HepG2 (cell line): ENCODE data around the gene GPR89A. TPM values are rescaled to one million over a fixed set of nuclear protein-coding genes. Genes with fewer than 3 reads are reported as not detected.
"Not testable (repeated sequence)": the region's sequence is repeated elsewhere in the genome, so short reads cannot be mapped to it uniquely, and the experiment has no call there.

ENCODE experiments used
- ATAC-seq: fragments of 200-7000 bp; cut with Tn5 transposase; 3 replicates; pipeline ENCODE4 v1.9.1; 2020; ENCODE audit warnings: mild to moderate bottlenecking, moderate library complexity
- BruUV-seq: library from RNA; stranded (reverse); fragments of 400-500 nt; replicated peaks from 2 replicates; lab custom pipeline; 2021; lab: Mats Ljungman, UMichigan
- CTCF ChIA-PET: fragments of 300-600 bp; formaldehyde crosslinking; extraction: SDS; loops from one replicate; lab custom pipeline; 2021; ENCODE audit warnings: low total read pairs, inconsistent platforms, low intra/inter-chr PET ratio; lab: Yijun Ruan, JAX
- POLR2A ChIA-PET: fragments of 350-600 bp; sonication (Branson Sonifier 250); formaldehyde crosslinking; loops from one replicate; lab custom pipeline; 2020; ENCODE audit warnings: antibody characterized with exemption, inconsistent platforms; lab: Yijun Ruan, JAX
- DNase-seq: peaks from one replicate; pipeline ENCODE4 v3.0.0-alpha.2; 2015; ENCODE audit warnings: low spot score
- FAIRE-seq: peaks from 3 replicates; lab custom pipeline; 2011; peaks lifted over from hg19 to GRCh38; lab: Jason Lieb, UNC
- H2AFZ ChIP-seq: one replicate; pipeline ENCODE4 v1.6.1; 2011; ENCODE audit warnings: low read length, inconsistent platforms
- H3K27ac ChIP-seq: fragments of 300-600 bp; 3 replicates; pipeline ENCODE4 v1.8.0; 2011; ENCODE audit warnings: mixed run types, mild to moderate bottlenecking, mixed read lengths, low read length, inconsistent platforms; ENCODE audit not compliant: insufficient read depth; ENCODE audit errors: extremely low read length
- H3K27me3 ChIP-seq, 2 experiments: fragments of 200-600 bp in 1 of 2; 2 replicates in 1 of 2; 3 replicates in 1 of 2; pipeline versions ENCODE4 v1.6.0 to v1.8.0; 2011; ENCODE audit warnings: low read length in 2 of 2, mild to moderate bottlenecking in 2 of 2, moderate library complexity in 2 of 2, inconsistent platforms in 1 of 2; ENCODE audit not compliant: insufficient read depth in 2 of 2, control insufficient read depth in 1 of 2
- H3K36me3 ChIP-seq, 2 experiments: fragments of 200-600 bp in 1 of 2; replicated peaks in 1 of 2; 2 replicates in 1 of 2; 3 replicates in 1 of 2; pipeline versions ENCODE4 v1.5.1 to v1.8.0; 2011; ENCODE audit warnings: low read length in 2 of 2, inconsistent platforms in 1 of 2; ENCODE audit not compliant: insufficient read depth in 2 of 2, control insufficient read depth in 1 of 2
- H3K4me1 ChIP-seq: 2 replicates; pipeline ENCODE4 v1.5.1; 2012; ENCODE audit warnings: low read length, inconsistent platforms; ENCODE audit not compliant: insufficient read depth
- H3K4me2 ChIP-seq: 2 replicates; pipeline ENCODE4 v1.6.0; 2011; ENCODE audit warnings: low read depth, low read length, inconsistent platforms
- H3K4me3 ChIP-seq, 3 experiments: fragments of 200-600 bp in 1 of 3; sonication (generic), shearing (Covaris generic) in 1 of 3; replicated peaks in 1 of 3; 2 replicates each; pipeline ENCODE4 v1.5.1; 2011 to 2016; ENCODE audit warnings: low read length in 3 of 3, inconsistent platforms in 2 of 3, low read depth in 2 of 3, mild to moderate bottlenecking in 2 of 3, control low read depth in 1 of 3, mixed read lengths in 1 of 3; ENCODE audit not compliant: insufficient read depth in 1 of 3
- H3K79me2 ChIP-seq: one replicate; pipeline ENCODE4 v1.6.1; 2011; ENCODE audit warnings: low read length, inconsistent platforms; ENCODE audit not compliant: insufficient read depth
- H3K9ac ChIP-seq: 2 replicates; pipeline ENCODE4 v1.6.0; 2011; ENCODE audit warnings: mild to moderate bottlenecking, low read depth, low read length, inconsistent platforms; ENCODE audit not compliant: insufficient read depth
- H3K9me3 ChIP-seq: 2 replicates; pipeline ENCODE4 v1.5.1; 2012; ENCODE audit warnings: mild to moderate bottlenecking, low read length
- H4K20me1 ChIP-seq: 2 replicates; pipeline ENCODE4 v1.6.0; 2011; ENCODE audit warnings: inconsistent platforms, mild to moderate bottlenecking, low read length, moderate library complexity; ENCODE audit not compliant: insufficient read depth
- WGBS: methylation state at CpG from one replicate; pipeline ENCODE4 v1.1.6; 2017; ENCODE audit warnings: low lambda C conversion rate; 5-methylcytosine and 5-hydroxymethylcytosine counted together
- in situ Hi-C: cut with HindIII; loops from 2 replicates; pipeline ENCODE4 v1.10.0; 2017; ENCODE audit warnings: low pct_unique_long_range_greater_than_20kb; ENCODE audit not compliant: extremely low pct_ligation_motif_present
- intact Hi-C: fragments of 100-400 bp; cut with micrococcal nuclease; formaldehyde crosslinking; loops from one replicate; pipeline ENCODE4 v1.10.0; 2022; ENCODE audit not compliant: unreplicated experiment
- polyA plus RNA-seq, 8 experiments: library from polyadenylated mRNA; depleted of rRNA in 3 of 8; stranded (reverse) in 7 of 8; unstranded in 1 of 8; fragments of >200 nt; fragmentation: Illumina TruSeq in 4 of 8; extraction: Trizol in 4 of 8; gene quantifications; 2 replicates each; pipeline versions ENCODE4 v1.2.1 to v1.2.3, GENCODE V29; 2011 to 2016; ENCODE audit warnings: low read depth in 4 of 8, missing spikeins in 1 of 8, mixed read lengths in 1 of 8; ENCODE audit not compliant: insufficient read depth in 1 of 8
- total RNA-seq, 5 experiments: library from RNA; depleted of rRNA; stranded (reverse); fragments of >200 nt; fragmentation: Illumina TruSeq; extraction: Trizol; gene quantifications; 2 replicates each; pipeline ENCODE4 v1.2.3, GENCODE V29; 2016; ENCODE audit warnings: low read depth in 1 of 5

The GPR89A gene
- total and polyA plus RNA-seq, 2 of the 13 experiments (the other 11 are each of a cell fraction or from before 2014, with no cell fraction given), result 23.4 to 32.6 TPM

DNA sequence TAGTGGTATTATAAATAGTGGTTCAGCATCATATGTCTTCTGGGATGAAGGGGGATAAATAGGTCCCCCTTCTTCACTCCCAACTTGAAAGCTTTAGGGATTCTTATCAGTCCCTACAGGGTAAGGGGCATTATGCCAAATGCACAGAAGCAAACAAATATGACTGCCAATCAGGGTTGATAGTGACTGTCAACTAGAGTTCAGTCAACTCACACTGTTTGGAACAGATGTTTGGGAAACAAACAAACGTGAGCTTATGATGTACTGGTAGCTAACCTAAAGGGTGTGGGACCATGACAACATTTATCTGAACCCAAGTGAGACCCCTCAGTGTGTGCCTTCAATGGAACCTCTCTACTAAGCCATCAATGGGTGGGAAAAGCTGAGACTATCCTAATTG lies 65.4 kb downstream of the GPR89A start:
- H3K79me2 ChIP-seq, H3K4me2 ChIP-seq, H3K9ac ChIP-seq, DNase-seq, CTCF ChIA-PET, H3K36me3 ChIP-seq, H3K4me3 ChIP-seq, POLR2A ChIA-PET, H3K4me1 ChIP-seq, H3K9me3 ChIP-seq, ATAC-seq, H3K27ac ChIP-seq, FAIRE-seq, BruUV-seq, in situ Hi-C loops, H2AFZ ChIP-seq, H3K27me3 ChIP-seq, intact Hi-C loops, H4K20me1 ChIP-seq: not testable (repeated sequence)
- no CpG with 5 or more reads among the region's 1 CpG for WGBS

DNA sequence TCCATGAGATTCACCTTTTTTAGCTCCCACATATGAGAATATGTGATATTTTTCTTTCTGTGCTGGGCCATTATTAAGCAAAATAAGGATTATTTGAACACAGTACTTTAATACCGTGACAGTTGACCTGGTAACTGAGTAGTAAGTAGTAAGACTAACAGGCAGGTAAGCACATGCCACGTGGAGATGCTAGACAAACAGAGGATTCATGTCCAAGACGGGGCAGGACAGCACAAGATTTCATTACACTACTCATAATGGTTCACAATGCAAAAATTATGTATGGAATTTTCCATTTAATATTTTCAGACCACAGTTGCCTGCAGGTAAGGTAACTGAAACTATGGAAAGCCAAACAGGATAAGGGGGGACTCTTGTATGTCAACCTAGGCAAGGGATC lies 77.1 kb downstream of the GPR89A start:
- in situ Hi-C loops, result not testable (repeated sequence)

DNA sequence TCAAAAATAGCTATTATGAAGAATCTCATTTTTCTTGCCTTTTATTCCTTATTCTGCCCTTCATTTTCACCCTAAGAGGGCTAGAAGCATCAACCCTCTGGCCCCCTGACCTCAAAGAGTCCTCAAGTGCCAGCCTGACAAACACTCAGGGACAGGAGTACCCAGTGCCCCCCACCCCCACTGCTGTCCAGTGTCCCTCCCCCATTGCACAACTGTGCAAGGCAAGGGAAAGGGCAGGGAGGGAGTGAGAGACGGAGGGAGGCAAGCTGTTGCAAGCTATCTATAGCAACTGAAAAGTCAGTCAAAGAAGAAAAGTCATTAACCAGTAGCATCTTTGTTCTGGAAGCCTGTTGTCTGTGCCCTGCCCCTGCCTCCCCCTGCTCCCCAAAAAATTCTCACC lies 78.3 kb downstream of the GPR89A start:
- H3K9me3 ChIP-seq, H3K9ac ChIP-seq, DNase-seq, H3K27ac ChIP-seq, ATAC-seq, H3K4me3 ChIP-seq, intact Hi-C loops, in situ Hi-C loops, H3K79me2 ChIP-seq, H3K4me2 ChIP-seq, H2AFZ ChIP-seq, CTCF ChIA-PET, BruUV-seq, H4K20me1 ChIP-seq, H3K27me3 ChIP-seq, POLR2A ChIA-PET, FAIRE-seq: not testable (repeated sequence)
- WGBS, result 91% methylated on average over 1 of the region's 1 CpG
- Histone ChIP-seq H3K36me3 (peaks cover 5 to 24% of the 10 kb centered on the region in 2 experiments; a peak in 4 of 5 replicates), H3K4me1 (peaks cover 17% of the 10 kb centered on the region)

More for the DNA sequence above, 77.1 kb downstream of the GPR89A start:
- WGBS, result 88% methylated on average over 2 of the region's 3 CpGs
- POLR2A ChIA-PET, BruUV-seq, DNase-seq, H3K4me3 ChIP-seq, CTCF ChIA-PET, ATAC-seq, H3K27ac ChIP-seq, FAIRE-seq, H3K4me1 ChIP-seq, H2AFZ ChIP-seq, H3K9me3 ChIP-seq, H3K9ac ChIP-seq, H4K20me1 ChIP-seq, H3K79me2 ChIP-seq, H3K4me2 ChIP-seq, intact Hi-C loops, H3K27me3 ChIP-seq: not testable (repeated sequence)
- peaks cover 5 to 16% of the 10 kb centered on the region in 2 experiments; a peak in 4 of 5 replicates for H3K36me3 ChIP-seq
